Hepatocyte (in vitro differentiated cells): ENCODE measurements around the gene TENT5A. TPM values are rescaled to one million over a fixed set of nuclear protein-coding genes. Genes with fewer than 3 reads are reported as not detected.

Source experiments
- DNase-seq: peaks from one replicate; pipeline ENCODE4 v3.0.0-alpha.2; 2016; ENCODE audit warnings: low spot score
- H2AFZ ChIP-seq: fragments of 200-600 bp; sonication (generic); 2 replicates; pipeline ENCODE4 v1.6.0; 2016; ENCODE audit warnings: antibody characterized with exemption, mild to moderate bottlenecking
- H3K27ac ChIP-seq: fragments of 200-600 bp; sonication (generic); 2 replicates; pipeline ENCODE4 v1.5.1; 2016; ENCODE audit warnings: mild to moderate bottlenecking
- H3K27me3 ChIP-seq: fragments of 200-600 bp; sonication (generic); 2 replicates; pipeline ENCODE4 v1.6.1; 2016
- H3K36me3 ChIP-seq: fragments of 200-600 bp; sonication (generic); replicated peaks from 2 replicates; pipeline ENCODE4 v1.5.1; 2016; ENCODE audit warnings: low read depth; ENCODE audit not compliant: insufficient read depth
- H3K4me1 ChIP-seq: fragments of 200-600 bp; sonication (generic); 2 replicates; pipeline ENCODE4 v1.5.1; 2016; ENCODE audit warnings: mild to moderate bottlenecking, moderate library complexity; ENCODE audit not compliant: insufficient read depth
- H3K4me2 ChIP-seq: fragments of 200-600 bp; sonication (generic); 2 replicates; pipeline ENCODE4 v1.6.0; 2016
- H3K4me3 ChIP-seq: fragments of 200-600 bp; sonication (generic); 2 replicates; pipeline ENCODE4 v1.5.1; 2016; ENCODE audit warnings: mild to moderate bottlenecking
- H3K79me2 ChIP-seq: fragments of 200-600 bp; sonication (generic); 2 replicates; pipeline ENCODE4 v1.6.0; 2017; ENCODE audit warnings: mild to moderate bottlenecking
- H3K9me2 ChIP-seq: fragments of 200-600 bp; sonication (generic); replicated peaks from 2 replicates; pipeline ENCODE4 v1.6.0; 2017; ENCODE audit warnings: mild to moderate bottlenecking; ENCODE audit not compliant: insufficient read depth
- H3K9me3 ChIP-seq: fragments of 200-600 bp; sonication (generic); 2 replicates; pipeline ENCODE4 v1.5.1; 2016; ENCODE audit warnings: low read depth, mild to moderate bottlenecking
- H4K20me1 ChIP-seq: fragments of 200-600 bp; sonication (generic); 2 replicates; pipeline ENCODE4 v1.6.0; 2016; ENCODE audit warnings: mild to moderate bottlenecking; ENCODE audit not compliant: insufficient read depth, poor library complexity, severe bottlenecking
- CTCF ChIP-seq: fragments of 200-600 bp; sonication (generic); IDR thresholded peaks from 2 replicates; pipeline ENCODE4 v1.5.1; 2016; ENCODE audit warnings: antibody characterized with exemption, mild to moderate bottlenecking; ENCODE audit not compliant: poor library complexity
- EZH2 ChIP-seq: fragments of 200-600 bp; sonication (generic); IDR thresholded peaks from 2 replicates; pipeline ENCODE4 v1.6.1; 2016; ENCODE audit warnings: antibody characterized with exemption, mild to moderate bottlenecking, borderline replicate concordance
- EZH2phosphoT487 ChIP-seq: fragments of 200-600 bp; sonication (generic); IDR thresholded peaks from one replicate; pipeline ENCODE4 v1.6.1; 2018; ENCODE audit warnings: antibody characterized with exemption, mild to moderate bottlenecking, low read depth, moderate library complexity; ENCODE audit not compliant: unreplicated experiment, severe bottlenecking
- WGBS: methylation state at CpG from one replicate; pipeline ENCODE4 v1.1.6; 2016; ENCODE audit warnings: low lambda C conversion rate; ENCODE audit errors: missing lambda C conversion rate; 5-methylcytosine and 5-hydroxymethylcytosine counted together
- polyA plus RNA-seq: library from polyadenylated mRNA; unstranded; fragments of >200 nt; fragmentation: Nextera tagmentation; extraction: Ambion mirVana; gene quantifications from 2 replicates; pipeline ENCODE4 v1.2.1, GENCODE V29; 2016
- total RNA-seq: library from RNA; depleted of rRNA; stranded (reverse); fragments of >200 nt; gene quantifications from 2 replicates; pipeline ENCODE4 v1.2.3, GENCODE V29; 2014

Gene TENT5A
- total and polyA plus RNA-seq, 2 experiments from 2014 or later: 79.6 to 101 TPM

GRCh38 chr6:81750200-81750599 lies 2.3 kb downstream of the TENT5A start:
- peaks cover 59% of the 10 kb centered on the region for H4K20me1 ChIP-seq
- no peaks in the 10 kb centered on the region for H3K9me3 ChIP-seq
- DNase-seq: no peak
- H3K27ac ChIP-seq: peak overlapping the region; percentile 99
- peaks cover 21% of the 10 kb centered on the region for H3K4me1 ChIP-seq
- H2AFZ ChIP-seq: no peak overlapping the region
- H3K9me2 ChIP-seq: no peaks in the 10 kb centered on the region
- TF ChIP-seq EZH2 (no peak), EZH2phosphoT487 (no peak), CTCF (no peak)
- H3K4me2 ChIP-seq: peak overlapping the region; percentile 93
- 33% methylated on average over 5 of the region's 5 CpGs for WGBS
- peaks cover 68% of the 10 kb centered on the region for H3K79me2 ChIP-seq
- no peaks in the 10 kb centered on the region for H3K27me3 ChIP-seq
- peaks cover 5% of the 10 kb centered on the region for H3K36me3 ChIP-seq
- peak overlapping the region; percentile 63 for H3K4me3 ChIP-seq

- Histone ChIP-seq H3K4me2 (peak overlapping the region; percentile 93), H3K27ac (peak overlapping the region; percentile 99), H3K79me2 (peaks cover 69% of the 10 kb centered on the region), H3K27me3 (no peaks in the 10 kb centered on the region), H3K36me3 (peaks cover 5% of the 10 kb centered on the region), H3K9me2 (no peaks in the 10 kb centered on the region), H2AFZ (no peak overlapping the region), H3K4me3 (peak overlapping the region; percentile 63), H4K20me1 (peaks cover 60% of the 10 kb centered on the region), H3K9me3 (no peaks in the 10 kb centered on the region), H3K4me1 (peaks cover 21% of the 10 kb centered on the region)
- 63% methylated on average over 5 of the region's 5 CpGs for WGBS
- no peak for DNase-seq
- TF ChIP-seq EZH2: no peak
- no peak for TF ChIP-seq CTCF
- no peak for TF ChIP-seq EZH2phosphoT487
These were observed 2.8 kb downstream of the TENT5A start for GRCh38 chr6:81749707-81750106.

- Histone ChIP-seq H3K27ac (peak overlapping the region; percentile 99), H2AFZ (no peak overlapping the region), H3K9me3 (no peaks in the 10 kb centered on the region), H3K4me1 (peaks cover 21% of the 10 kb centered on the region), H3K27me3 (no peaks in the 10 kb centered on the region), H3K4me2 (peak overlapping the region; percentile 93), H3K79me2 (peaks cover 69% of the 10 kb centered on the region), H3K9me2 (no peaks in the 10 kb centered on the region), H4K20me1 (peaks cover 60% of the 10 kb centered on the region), H3K4me3 (peak overlapping the region; percentile 63), H3K36me3 (peaks cover 5% of the 10 kb centered on the region)
- TF ChIP-seq EZH2phosphoT487: no peak
- no peak for TF ChIP-seq EZH2
- no peak for TF ChIP-seq CTCF
- WGBS: 47% methylated on average over 5 of the region's 5 CpGs
- DNase-seq: no peak
These were observed 3.5 kb downstream of the TENT5A start for GRCh38 chr6:81748994-81749393.

- no peak for DNase-seq
- Histone ChIP-seq H3K27ac (no peak overlapping the region), H2AFZ (no peak overlapping the region), H3K27me3 (no peaks in the 10 kb centered on the region), H3K4me3 (no peak overlapping the region), H3K36me3 (peaks cover 5% of the 10 kb centered on the region), H3K9me3 (no peaks in the 10 kb centered on the region), H3K4me1 (peaks cover 21% of the 10 kb centered on the region), H3K79me2 (peaks cover 69% of the 10 kb centered on the region), H3K9me2 (no peaks in the 10 kb centered on the region), H3K4me2 (peak overlapping the region; percentile 93), H4K20me1 (peaks cover 60% of the 10 kb centered on the region)
- 59% methylated on average over 4 of the region's 4 CpGs for WGBS
- TF ChIP-seq EZH2phosphoT487 (no peak), EZH2 (no peak), CTCF (no peak)
These were observed 5.2 kb downstream of the TENT5A start for GRCh38 chr6:81747327-81747726.
